MM.1S (cell line): ENCODE data around the gene BUD23.

Experiments
- DNase-seq: peaks from one replicate; pipeline ENCODE4 v3.0.0-alpha.2; 2015
- H2AFZ ChIP-seq: fragments of 300-600 bp; sonication (generic); 2 replicates; pipeline ENCODE4 v1.6.0; 2016; ENCODE audit warnings: antibody characterized with exemption, low read length
- H3F3A ChIP-seq: fragments of 300-600 bp; sonication (generic); 2 replicates; pipeline ENCODE4 v1.6.1; 2016; ENCODE audit warnings: mild to moderate bottlenecking, antibody characterized with exemption, low read length, moderate library complexity, mixed read lengths; ENCODE audit not compliant: insufficient read depth
- H3K27ac ChIP-seq: fragments of 300-600 bp; sonication (generic); 2 replicates; pipeline ENCODE4 v1.5.1; 2016; ENCODE audit warnings: mild to moderate bottlenecking, low read length
- H3K27me3 ChIP-seq: fragments of 300-600 bp; sonication (generic); replicated peaks from 2 replicates; pipeline ENCODE4 v1.6.0; 2016; ENCODE audit warnings: low read length; ENCODE audit not compliant: insufficient read depth
- H3K36me3 ChIP-seq: fragments of 300-600 bp; sonication (generic); replicated peaks from 2 replicates; pipeline ENCODE4 v1.6.1; 2016; ENCODE audit warnings: mild to moderate bottlenecking, low read length, mixed read lengths; ENCODE audit not compliant: insufficient read depth
- H3K4me1 ChIP-seq: fragments of 300-600 bp; sonication (generic); 2 replicates; pipeline ENCODE4 v1.6.1; 2016; ENCODE audit warnings: low read length, mixed read lengths
- H3K4me2 ChIP-seq: fragments of 300-600 bp; sonication (generic); 2 replicates; pipeline ENCODE4 v1.6.0; 2016; ENCODE audit warnings: low read depth, low read length
- H3K4me3 ChIP-seq: fragments of 300-600 bp; sonication (generic); 2 replicates; pipeline ENCODE4 v1.5.1; 2016; ENCODE audit warnings: low read length, mixed read lengths
- H3K79me2 ChIP-seq: fragments of 300-600 bp; sonication (generic); 2 replicates; pipeline ENCODE4 v1.6.1; 2016; ENCODE audit warnings: mixed run types, low read length, mixed read lengths
- H3K9ac ChIP-seq: fragments of 300-600 bp; sonication (generic); 2 replicates; pipeline ENCODE4 v1.6.1; 2016; ENCODE audit warnings: low read length, mixed read lengths
- H3K9me2 ChIP-seq: fragments of 300-600 bp; sonication (generic); replicated peaks from 2 replicates; pipeline ENCODE4 v1.6.1; 2016; ENCODE audit warnings: mild to moderate bottlenecking, low read length, mixed read lengths; ENCODE audit not compliant: insufficient read depth
- H3K9me3 ChIP-seq: fragments of 300-600 bp; sonication (generic); replicated peaks from 2 replicates; pipeline ENCODE4 v1.6.1; 2016; ENCODE audit warnings: mild to moderate bottlenecking, low read length, mixed read lengths; ENCODE audit not compliant: insufficient read depth
- H4K20me1 ChIP-seq: fragments of 300-600 bp; sonication (generic); 2 replicates; pipeline ENCODE4 v1.6.1; 2016; ENCODE audit warnings: mild to moderate bottlenecking, low read length, moderate library complexity, mixed read lengths; ENCODE audit not compliant: insufficient read depth
- EZH2 ChIP-seq: fragments of 300-600 bp; sonication (generic); optimal IDR thresholded peaks from 2 replicates; pipeline ENCODE3; 2017; ENCODE audit warnings: low read depth, mild to moderate bottlenecking, antibody characterized with exemption, low read length, mixed read lengths
- EZH2phosphoT487 ChIP-seq: fragments of 300-600 bp; sonication (generic); IDR thresholded peaks from 2 replicates; pipeline ENCODE4 v1.6.1; 2018; ENCODE audit warnings: antibody characterized with exemption, low read length
- TF ChIP-seq, protein P1 (sequence below): fragments of 300-600 bp; sonication (generic); IDR thresholded peaks from 2 replicates; pipeline ENCODE4 v1.5.1; 2016; ENCODE audit warnings: antibody characterized with exemption, low read length, mixed read lengths

Gene BUD23

DNA sequence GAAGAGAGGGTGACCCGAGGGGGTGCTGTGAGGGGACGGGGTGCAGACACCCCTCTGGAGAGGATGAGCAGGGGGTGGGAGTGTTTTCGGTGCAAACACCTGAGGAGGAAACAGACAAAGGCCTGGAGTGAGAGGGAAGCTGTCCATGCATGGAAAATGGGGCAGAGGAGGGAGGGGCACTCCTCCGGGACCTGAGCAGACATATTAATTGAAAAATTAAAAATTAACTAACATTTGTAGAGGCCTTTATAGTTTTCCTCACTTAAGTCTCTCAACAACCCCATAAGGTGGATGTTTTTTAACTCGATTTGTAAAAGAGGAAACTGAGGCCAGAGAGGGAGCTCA is 14.5 kb upstream of the BUD23 start:
- no peak for TF ChIP-seq EZH2phosphoT487
- TF ChIP-seq, protein P1, sequence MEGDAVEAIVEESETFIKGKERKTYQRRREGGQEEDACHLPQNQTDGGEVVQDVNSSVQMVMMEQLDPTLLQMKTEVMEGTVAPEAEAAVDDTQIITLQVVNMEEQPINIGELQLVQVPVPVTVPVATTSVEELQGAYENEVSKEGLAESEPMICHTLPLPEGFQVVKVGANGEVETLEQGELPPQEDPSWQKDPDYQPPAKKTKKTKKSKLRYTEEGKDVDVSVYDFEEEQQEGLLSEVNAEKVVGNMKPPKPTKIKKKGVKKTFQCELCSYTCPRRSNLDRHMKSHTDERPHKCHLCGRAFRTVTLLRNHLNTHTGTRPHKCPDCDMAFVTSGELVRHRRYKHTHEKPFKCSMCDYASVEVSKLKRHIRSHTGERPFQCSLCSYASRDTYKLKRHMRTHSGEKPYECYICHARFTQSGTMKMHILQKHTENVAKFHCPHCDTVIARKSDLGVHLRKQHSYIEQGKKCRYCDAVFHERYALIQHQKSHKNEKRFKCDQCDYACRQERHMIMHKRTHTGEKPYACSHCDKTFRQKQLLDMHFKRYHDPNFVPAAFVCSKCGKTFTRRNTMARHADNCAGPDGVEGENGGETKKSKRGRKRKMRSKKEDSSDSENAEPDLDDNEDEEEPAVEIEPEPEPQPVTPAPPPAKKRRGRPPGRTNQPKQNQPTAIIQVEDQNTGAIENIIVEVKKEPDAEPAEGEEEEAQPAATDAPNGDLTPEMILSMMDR, result no peak
- no peak for TF ChIP-seq EZH2
- no peaks in the 10 kb centered on the region for H3K9me3 ChIP-seq
- no peaks in the 10 kb centered on the region for H3F3A ChIP-seq
- H3K4me3 ChIP-seq, result no peak overlapping the region
- H4K20me1 ChIP-seq, result no peaks in the 10 kb centered on the region
- H2AFZ ChIP-seq, result peak overlapping the region; percentile 27; the same call in 1 of the 2 replicates
- no peaks in the 10 kb centered on the region for H3K4me1 ChIP-seq
- no peak overlapping the region for H3K27ac ChIP-seq
- no peaks in the 10 kb centered on the region for H3K9me2 ChIP-seq
- H3K9ac ChIP-seq, result no peak overlapping the region
- no peaks in the 10 kb centered on the region for H3K36me3 ChIP-seq
- H3K4me2 ChIP-seq, result no peak overlapping the region
- DNase-seq, result no peak
- H3K79me2 ChIP-seq, result no peaks in the 10 kb centered on the region
- H3K27me3 ChIP-seq, result peaks cover 48% of the 10 kb centered on the region

DNA sequence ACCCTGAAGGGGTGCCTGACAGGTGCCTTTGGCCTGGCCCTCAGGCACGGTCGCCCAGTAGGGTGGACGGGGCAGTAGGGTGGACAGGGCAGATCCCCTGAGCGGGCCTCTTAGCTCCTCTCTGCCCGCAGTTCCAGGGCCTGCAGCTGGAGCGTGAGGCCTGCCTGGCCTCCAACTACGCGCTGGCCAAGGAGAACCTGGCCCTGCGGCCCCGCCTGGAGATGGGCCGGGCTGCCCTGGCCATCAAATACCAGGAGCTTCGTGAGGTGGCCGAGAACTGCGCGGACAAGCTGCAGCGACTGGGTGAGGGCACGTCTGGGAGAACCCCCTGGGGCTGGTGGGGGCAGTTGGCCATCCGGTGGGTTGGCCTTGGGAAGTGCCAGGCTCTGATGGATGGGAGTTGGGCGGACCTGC is 14.1 kb upstream of the BUD23 start:
- Histone ChIP-seq H2AFZ (no peak overlapping the region), H3K9me2 (no peaks in the 10 kb centered on the region), H4K20me1 (no peaks in the 10 kb centered on the region), H3F3A (no peaks in the 10 kb centered on the region), H3K9me3 (no peaks in the 10 kb centered on the region), H3K4me3 (no peak overlapping the region), H3K79me2 (no peaks in the 10 kb centered on the region), H3K4me2 (no peak overlapping the region), H3K9ac (no peak overlapping the region), H3K27me3 (peaks cover 47% of the 10 kb centered on the region), H3K4me1 (no peaks in the 10 kb centered on the region), H3K36me3 (no peaks in the 10 kb centered on the region), H3K27ac (no peak overlapping the region)
- no peak for TF ChIP-seq EZH2phosphoT487
- no peak for TF ChIP-seq EZH2
- TF ChIP-seq, protein P1, result no peak
- DNase-seq, result no peak

DNA sequence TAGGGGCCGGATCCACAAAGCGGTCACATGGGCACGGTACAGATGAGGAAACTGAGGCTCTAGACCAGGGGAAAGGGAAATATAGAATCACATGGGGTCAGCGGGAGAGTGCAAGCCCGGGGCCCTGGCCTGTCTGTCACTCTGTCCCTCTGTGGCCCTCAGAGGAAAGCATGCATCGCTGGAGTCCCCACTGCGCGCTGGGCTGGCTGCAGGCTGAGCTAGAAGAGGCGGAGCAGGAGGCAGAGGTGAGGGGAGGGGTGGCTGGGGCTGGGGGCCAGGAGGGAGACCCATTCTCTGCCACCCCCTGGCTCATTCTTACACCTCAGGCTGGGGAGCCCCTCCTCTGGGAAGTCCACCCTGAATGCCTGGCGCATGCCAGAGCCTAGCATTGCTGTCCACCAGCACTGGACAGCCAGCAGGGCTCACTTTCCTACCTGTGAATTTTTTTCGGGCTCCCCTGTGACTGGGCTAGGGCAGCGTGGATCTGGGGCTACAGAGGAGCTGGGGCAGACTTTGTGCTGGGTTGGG is 13.5 kb upstream of the BUD23 start:
- no peak for DNase-seq
- no peak overlapping the region for H3K27ac ChIP-seq
- H3F3A ChIP-seq, result no peaks in the 10 kb centered on the region
- H3K36me3 ChIP-seq, result no peaks in the 10 kb centered on the region
- no peaks in the 10 kb centered on the region for H3K9me2 ChIP-seq
- H3K4me1 ChIP-seq, result no peaks in the 10 kb centered on the region
- no peak overlapping the region for H2AFZ ChIP-seq
- no peaks in the 10 kb centered on the region for H3K9me3 ChIP-seq
- no peaks in the 10 kb centered on the region for H4K20me1 ChIP-seq
- no peak overlapping the region for H3K4me2 ChIP-seq
- H3K9ac ChIP-seq, result no peak overlapping the region
- no peaks in the 10 kb centered on the region for H3K79me2 ChIP-seq
- H3K4me3 ChIP-seq, result no peak overlapping the region
- TF ChIP-seq EZH2phosphoT487 (no peak), EZH2 (no peak)
- TF ChIP-seq, protein P1, result no peak
- H3K27me3 ChIP-seq, result peaks cover 49% of the 10 kb centered on the region
